ENCODE measurements around the gene KAT2B. TPM values are rescaled to one million over a fixed set of nuclear protein-coding genes. Genes with fewer than 3 reads are reported as not detected.

Gene KAT2B
- total RNA-seq, 1 donor = 15.9 TPM

- no peak for TF ChIP-seq CTCF (IDR thresholded peaks at IDR 0.05; ENCODE audit: extremely low read depth, low read depth, low read length)
- H3K4me3 ChIP-seq (ENCODE audit: insufficient read depth, low read length) = peak overlapping the region; percentile 22
Observed at GRCh38 chr3:20060974-20061685, 20.9 kb downstream of the KAT2B start.

GRCh38 chr3:20062996-20063395 is 22.8 kb downstream of the KAT2B start:
- no peak for TF ChIP-seq CTCF (IDR thresholded peaks at IDR 0.05; ENCODE audit: extremely low read depth, low read depth, low read length)
- Histone ChIP-seq H3K4me2 (ENCODE audit: insufficient read depth, low read length) (no peak overlapping the region), H3K9me3 (ENCODE audit: low read depth, low read length) (no peaks in the 10 kb centered on the region), H3K79me2 (ENCODE audit: insufficient read depth, low read length) (no peaks in the 10 kb centered on the region), H2AFZ (ENCODE audit: low read length) (no peak overlapping the region), H3K36me3 (ENCODE audit: insufficient read depth, low read length) (no peaks in the 10 kb centered on the region), H4K20me1 (ENCODE audit: insufficient read depth, low read length) (no peaks in the 10 kb centered on the region), H3K27me3 (ENCODE audit: insufficient read depth, low read length) (no peaks in the 10 kb centered on the region), H3K27ac (ENCODE audit: low read depth, low read length) (no peak overlapping the region), H3K4me3 (ENCODE audit: insufficient read depth, low read length) (no peak overlapping the region), H3K4me1 (ENCODE audit: insufficient read depth, low read length) (peaks cover 16% of the 10 kb centered on the region)
- DNase-seq (ENCODE audit: insufficient read length, low spot score, missing footprints) = no peak

More at GRCh38 chr3:20060974-20061685, 20.9 kb downstream of the KAT2B start:
- H3K36me3 ChIP-seq (ENCODE audit: insufficient read depth, low read length) = no peaks in the 10 kb centered on the region
- H3K79me2 ChIP-seq (ENCODE audit: insufficient read depth, low read length) = no peaks in the 10 kb centered on the region
- H3K27ac ChIP-seq (ENCODE audit: low read depth, low read length) = no peak overlapping the region
- DNase-seq (ENCODE audit: insufficient read length, low spot score, missing footprints) = no peak
- H2AFZ ChIP-seq (ENCODE audit: low read length) = peak overlapping the region; percentile 67
- H3K4me2 ChIP-seq (ENCODE audit: insufficient read depth, low read length) = peak overlapping the region; percentile 74
- H3K4me1 ChIP-seq (ENCODE audit: insufficient read depth, low read length) = peaks cover 20% of the 10 kb centered on the region
- no peaks in the 10 kb centered on the region for H3K9me3 ChIP-seq (ENCODE audit: low read depth, low read length)
- peaks cover 4% of the 10 kb centered on the region for H4K20me1 ChIP-seq (ENCODE audit: insufficient read depth, low read length)
- no peaks in the 10 kb centered on the region for H3K27me3 ChIP-seq (ENCODE audit: insufficient read depth, low read length)

- no peak for TF ChIP-seq CTCF (IDR thresholded peaks at IDR 0.05; ENCODE audit: extremely low read depth, low read depth, low read length)
Observed at GRCh38 chr3:20064387-20064786, 24.1 kb downstream of the KAT2B start.

GRCh38 chr3:20064796-20065564 is 24.7 kb downstream of the KAT2B start:
- no peaks in the 10 kb centered on the region for H3K27me3 ChIP-seq (ENCODE audit: insufficient read depth, low read length)

More at GRCh38 chr3:20064387-20064786, 24.1 kb downstream of the KAT2B start:
- Histone ChIP-seq H3K27me3 (ENCODE audit: insufficient read depth, low read length) (no peaks in the 10 kb centered on the region), H3K27ac (ENCODE audit: low read depth, low read length) (no peak overlapping the region), H3K4me1 (ENCODE audit: insufficient read depth, low read length) (peaks cover 16% of the 10 kb centered on the region), H4K20me1 (ENCODE audit: insufficient read depth, low read length) (no peaks in the 10 kb centered on the region), H2AFZ (ENCODE audit: low read length) (no peak overlapping the region), H3K4me3 (ENCODE audit: insufficient read depth, low read length) (no peak overlapping the region), H3K9me3 (ENCODE audit: low read depth, low read length) (no peaks in the 10 kb centered on the region), H3K4me2 (ENCODE audit: insufficient read depth, low read length) (no peak overlapping the region), H3K36me3 (ENCODE audit: insufficient read depth, low read length) (no peaks in the 10 kb centered on the region), H3K79me2 (ENCODE audit: insufficient read depth, low read length) (no peaks in the 10 kb centered on the region)
- no peak for DNase-seq (ENCODE audit: insufficient read length, low spot score, missing footprints)

More at GRCh38 chr3:20064796-20065564, 24.7 kb downstream of the KAT2B start:
- no peak overlapping the region for H3K27ac ChIP-seq (ENCODE audit: low read depth, low read length)
- H3K79me2 ChIP-seq (ENCODE audit: insufficient read depth, low read length) = no peaks in the 10 kb centered on the region
- H3K4me1 ChIP-seq (ENCODE audit: insufficient read depth, low read length) = peaks cover 16% of the 10 kb centered on the region
- no peak overlapping the region for H2AFZ ChIP-seq (ENCODE audit: low read length)
- DNase-seq (ENCODE audit: insufficient read length, low spot score, missing footprints) = peak; percentile 44
- no peaks in the 10 kb centered on the region for H4K20me1 ChIP-seq (ENCODE audit: insufficient read depth, low read length)
- H3K9me3 ChIP-seq (ENCODE audit: low read depth, low read length) = no peaks in the 10 kb centered on the region
- H3K4me2 ChIP-seq (ENCODE audit: insufficient read depth, low read length) = no peak overlapping the region
- no peak overlapping the region for H3K4me3 ChIP-seq (ENCODE audit: insufficient read depth, low read length)
- TF ChIP-seq CTCF (IDR thresholded peaks at IDR 0.05; ENCODE audit: extremely low read depth, low read depth, low read length) = no peak
- no peaks in the 10 kb centered on the region for H3K36me3 ChIP-seq (ENCODE audit: insufficient read depth, low read length)
